H1 (cell line): Measurements from ENCODE around the gene DNMT1.

Experiments used
- BRCA1 ChIP-seq: IDR thresholded peaks from 2 replicates; pipeline ENCODE4 v1.6.1; 2012; ENCODE audit warnings: low read depth, low read length, improper control_type of control experiment
- EP300 ChIP-seq, 2 experiments: IDR thresholded peaks; 1 replicate in 1 of 2; 2 replicates in 1 of 2; pipeline ENCODE4 v1.6.1; 2011 to 2012; ENCODE audit warnings: low read depth in 2 of 2, low read length in 2 of 2, mild to moderate bottlenecking in 2 of 2, borderline replicate concordance in 1 of 2, inconsistent platforms in 1 of 2, moderate library complexity in 1 of 2
- SP1 ChIP-seq: IDR thresholded peaks from 2 replicates; pipeline ENCODE4 v1.6.1; 2011; ENCODE audit warnings: low read depth, low read length
- TCF12 ChIP-seq: IDR thresholded peaks from 2 replicates; pipeline ENCODE4 v1.6.1; 2011; ENCODE audit warnings: low read depth, mild to moderate bottlenecking, low read length

- TF ChIP-seq EP300 (IDR thresholded peaks at IDR 0.05; ENCODE audit: borderline replicate concordance in 1 of 2, low read depth in 2 of 2, low read length in 2 of 2), result no peak
- no peak for TF ChIP-seq SP1
- no peak for TF ChIP-seq TCF12
- no peak for TF ChIP-seq BRCA1
Measured at GRCh38 chr19:10190026-10190425, 4.7 kb downstream of the DNMT1 start.
